GM12873 (cell line): ENCODE measurements around the gene ZNF280A.

Source experiments
- CTCF ChIP-seq: IDR thresholded peaks from 2 replicates; pipeline ENCODE4 v1.5.1; 2012; ENCODE audit warnings: low read depth, mild to moderate bottlenecking, moderate library complexity, low read length, control low read depth; ENCODE audit not compliant: insufficient read depth; ENCODE audit errors: missing control alignments

ZNF280A gene

GRCh38 chr22:22528780-22529179 is 8.7 kb upstream of the ZNF280A start:
- TF ChIP-seq CTCF: no peak

GRCh38 chr22:22527312-22527711 is 7.2 kb upstream of the ZNF280A start:
- no peak for TF ChIP-seq CTCF

GRCh38 chr22:22526125-22526912 is 6.2 kb upstream of the ZNF280A start:
- no peak for TF ChIP-seq CTCF

- no peak for TF ChIP-seq CTCF
Observed at GRCh38 chr22:22523494-22523893, 3.4 kb upstream of the ZNF280A start.

- TF ChIP-seq CTCF: no peak
Observed at GRCh38 chr22:22521631-22522030, 1.6 kb upstream of the ZNF280A start.

- TF ChIP-seq CTCF: no peak
Observed at GRCh38 chr22:22520667-22521602, 865 bp upstream of the ZNF280A start.

GRCh38 chr22:22519591-22519990 is 479 bp downstream of the ZNF280A start:
- TF ChIP-seq CTCF: no peak
